Keratinocyte (primary cell): ENCODE measurements around the gene PFKFB4.

Experiments
- CTCF ChIP-seq, 3 experiments: IDR thresholded peaks in 1 of 3; conservative IDR thresholded peaks in 1 of 3; optimal IDR thresholded peaks in 1 of 3; 2 replicates in 2 of 3; 3 replicates in 1 of 3; pipeline versions ENCODE3 to v1.5.1; 2011; ENCODE audit warnings: low read length in 3 of 3, mild to moderate bottlenecking in 3 of 3, moderate library complexity in 2 of 3, control low read depth in 1 of 3, inconsistent platforms in 1 of 3; ENCODE audit not compliant: insufficient read depth in 2 of 3; ENCODE audit errors: extremely low read depth in 1 of 3
- EZH2 ChIP-seq: IDR thresholded peaks from one replicate; pipeline ENCODE4 v1.6.1; 2012; ENCODE audit warnings: inconsistent platforms, mild to moderate bottlenecking, low read length, moderate library complexity

DNA sequence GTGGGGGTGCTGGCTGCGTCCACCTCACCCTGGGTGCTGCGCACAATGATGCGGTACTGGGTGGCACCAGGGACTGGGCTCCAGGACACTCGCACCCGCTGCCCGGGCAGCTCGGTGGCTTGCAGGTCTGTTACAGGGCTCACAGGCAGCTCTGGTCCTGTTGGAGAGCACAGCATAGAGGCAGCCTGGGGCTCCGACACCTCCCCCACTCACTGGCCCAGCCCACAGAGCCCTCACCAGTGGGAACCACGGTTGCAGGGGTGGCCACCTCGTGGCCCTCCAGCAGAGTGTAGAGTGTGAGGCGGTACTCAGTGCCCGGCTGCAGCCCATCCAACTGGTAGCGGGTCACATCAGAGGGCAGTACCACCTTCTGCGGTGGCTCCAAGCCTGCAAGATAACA, 34.8 kb upstream of the PFKFB4 start:
- TF ChIP-seq EZH2 (no peak), CTCF (optimal IDR thresholded peaks at IDR 0.05 in 1 of 3, IDR thresholded peaks at IDR 0.05 in 1 of 3, conservative IDR thresholded peaks at IDR 0.05 in 1 of 3; ENCODE audit: extremely low read depth in 1 of 3, insufficient read depth in 2 of 3, low read length in 3 of 3) (no peak)
